NB4 (cell line): ENCODE measurements around the gene KAT5.
"Not testable (repeated sequence)": the region's sequence is repeated elsewhere in the genome, so short reads cannot be mapped to it uniquely, and the experiment has no call there.

Experiments
- DNase-seq: peaks from one replicate; pipeline ENCODE4 v3.0.0; 2010; ENCODE audit warnings: low read depth
- H3K4me3 ChIP-seq: one replicate; pipeline ENCODE4 v1.5.1; 2011; ENCODE audit warnings: mild to moderate bottlenecking, low read depth, low read length, moderate library complexity
- CTCF ChIP-seq: IDR thresholded peaks from one replicate; pipeline ENCODE4 v1.5.1; 2012; ENCODE audit warnings: low read depth, low read length
- MAX ChIP-seq: IDR thresholded peaks from 2 replicates; pipeline ENCODE4 v1.6.1; 2011; ENCODE audit warnings: low read depth, low read length
- MYC ChIP-seq: IDR thresholded peaks from 2 replicates; pipeline ENCODE4 v1.6.1; 2011; ENCODE audit warnings: low read depth, low read length
- POLR2A ChIP-seq: IDR thresholded peaks from 2 replicates; pipeline ENCODE4 v1.6.1; 2011; ENCODE audit warnings: mild to moderate bottlenecking; ENCODE audit not compliant: insufficient read length; ENCODE audit errors: extremely low read depth

Gene KAT5

GRCh38 chr11:65742353-65742752 is 30.3 kb downstream of the KAT5 start:
- TF ChIP-seq CTCF: no peak
- TF ChIP-seq MYC: no peak
- no peak for TF ChIP-seq MAX
- TF ChIP-seq POLR2A: no peak
- no peak overlapping the region for H3K4me3 ChIP-seq
- DNase-seq: no peak

DNA sequence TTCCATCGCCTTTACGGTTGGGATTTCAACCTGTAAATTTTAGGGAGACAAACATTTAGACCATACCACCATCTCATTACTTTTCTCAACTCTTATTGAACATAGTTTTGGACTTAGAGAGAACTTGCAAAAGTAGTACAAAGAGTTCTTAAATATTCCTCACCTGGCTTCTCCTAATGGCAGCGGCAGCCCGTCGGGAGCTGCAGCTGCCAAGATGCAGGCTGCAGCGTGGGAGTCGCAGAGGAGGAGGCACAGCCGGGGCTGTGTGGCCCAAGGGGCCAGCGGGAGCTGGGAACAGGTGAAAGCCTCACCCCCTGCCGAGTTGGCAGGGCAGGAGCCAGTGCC is 31.6 kb downstream of the KAT5 start:
- H3K4me3 ChIP-seq: no peak overlapping the region
- TF ChIP-seq MAX (no peak), CTCF (no peak), MYC (no peak), POLR2A (no peak)

GRCh38 chr11:65744026-65744698 is 32.1 kb downstream of the KAT5 start:
- no peak overlapping the region for H3K4me3 ChIP-seq
- DNase-seq: peak; percentile 60
- TF ChIP-seq POLR2A (no peak), CTCF (peak; percentile 33), MAX (no peak)

More for the DNA sequence above, 31.6 kb downstream of the KAT5 start:
- no peak for DNase-seq

- TF ChIP-seq MAX: no peak
- no peak for TF ChIP-seq MYC
- TF ChIP-seq CTCF: no peak
- no peak for TF ChIP-seq POLR2A
- DNase-seq: no peak
- no peak overlapping the region for H3K4me3 ChIP-seq
Measured at GRCh38 chr11:65744699-65745042, 32.6 kb downstream of the KAT5 start.

DNA sequence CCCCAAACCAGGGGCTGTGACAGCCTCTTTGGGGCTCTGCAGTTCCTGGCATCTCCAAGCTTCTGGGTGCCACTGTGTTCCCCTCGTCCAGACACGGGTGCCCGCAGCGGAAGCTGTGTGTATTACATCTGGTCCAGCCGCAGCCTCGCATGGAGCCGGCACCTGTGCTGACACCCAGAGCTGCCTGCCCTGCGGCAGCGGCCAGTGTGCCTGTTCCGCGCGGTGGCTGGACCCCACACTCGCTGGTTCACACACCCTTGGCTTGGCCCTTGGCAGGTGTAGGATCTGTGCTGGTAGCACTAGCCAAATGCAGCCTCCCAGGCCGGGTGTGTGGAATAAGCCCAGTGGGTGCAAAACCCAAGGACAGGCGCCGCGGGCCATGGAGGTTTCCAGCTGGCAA is 33.0 kb downstream of the KAT5 start:
- TF ChIP-seq MAX (no peak), POLR2A (no peak), MYC (no peak)
- H3K4me3 ChIP-seq: no peak overlapping the region
- no peak for DNase-seq

DNA sequence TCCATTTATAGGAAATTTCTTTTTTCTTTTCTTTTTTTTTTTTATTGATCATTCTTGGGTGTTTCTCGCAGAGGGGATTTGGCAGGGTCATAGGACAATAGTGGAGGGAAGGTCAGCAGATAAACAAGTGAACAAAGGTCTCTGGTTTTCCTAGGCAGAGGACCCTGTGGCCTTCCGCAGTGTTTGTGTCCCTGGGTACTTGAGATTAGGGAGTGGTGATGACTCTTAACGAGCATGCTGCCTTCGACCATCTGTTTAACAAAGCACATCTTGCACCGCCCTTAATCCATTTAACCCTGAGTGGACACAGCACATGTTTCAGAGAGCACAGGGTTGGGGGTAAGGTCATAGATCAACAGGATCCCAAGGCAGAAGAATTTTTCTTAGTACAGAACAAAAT is 50.1 kb downstream of the KAT5 start:
- H3K4me3 ChIP-seq, DNase-seq: not testable (repeated sequence)

DNA sequence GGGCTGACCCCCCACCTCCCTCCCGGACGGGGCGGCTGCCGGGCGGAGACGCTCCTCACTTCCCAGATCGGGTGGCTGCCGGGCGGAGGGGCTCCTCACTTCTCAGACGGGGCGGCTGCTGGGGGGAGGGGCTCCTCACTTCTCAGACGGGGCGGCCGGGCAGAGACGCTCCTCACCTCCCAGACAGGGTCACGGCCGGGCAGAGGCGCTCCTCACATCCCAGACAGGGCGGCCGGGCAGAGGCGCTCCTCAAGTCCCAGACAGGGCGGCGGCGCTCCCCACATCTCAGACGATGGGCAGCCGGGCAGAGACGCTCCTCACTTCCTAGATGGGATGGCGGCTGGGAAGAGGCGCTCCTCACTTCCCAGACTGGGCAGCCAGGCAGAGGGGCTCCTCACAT is 50.8 kb downstream of the KAT5 start:
- DNase-seq, H3K4me3 ChIP-seq: not testable (repeated sequence)

DNA sequence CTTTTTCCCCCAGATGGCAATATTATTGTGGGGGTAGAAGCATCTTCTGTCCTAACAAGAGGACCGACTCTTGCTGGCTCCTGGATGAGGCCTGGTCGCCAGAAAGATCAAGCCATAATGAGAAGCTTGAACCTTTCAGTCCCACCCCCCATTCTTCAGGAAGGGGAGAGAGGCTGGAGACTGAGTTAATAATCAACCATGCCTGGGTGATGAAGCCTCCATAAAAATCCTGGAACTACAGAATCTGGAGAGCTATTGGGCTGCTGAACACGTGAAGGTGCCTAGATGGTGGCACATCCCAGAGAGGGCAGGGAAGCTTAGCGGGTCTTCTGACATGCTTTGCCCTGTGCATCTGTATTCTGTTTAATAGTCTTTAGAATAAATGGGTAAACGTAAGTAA is 52.4 kb downstream of the KAT5 start:
- H3K4me3 ChIP-seq: no peak overlapping the region
- TF ChIP-seq POLR2A (no peak), MYC (no peak), MAX (no peak), CTCF (no peak)
- no peak for DNase-seq
